CD4-positive, CD25-positive, alpha-beta regulatory T cell (primary cell): Measurements from ENCODE around the gene NDRG3. TPM values are rescaled to one million over a fixed set of nuclear protein-coding genes. Genes with fewer than 3 reads are reported as not detected.

Experiments used
- ATAC-seq, 2 donors: fragments of 150-1000 bp; cut with Tn5 transposase; one replicate each; pipeline ENCODE4 v1.10.0; 2021; ENCODE audit warnings: low read depth in 2 of 2, moderate number of reproducible peaks in 2 of 2, moderate library complexity in 1 of 2
- DNase-seq, 3 donors: peaks; one replicate each; pipeline versions ENCODE4 v3.0.0 to v3.0.0-alpha.2; 2012 to 2022; ENCODE audit warnings: mixed read lengths in 1 of 3
- H3K27ac ChIP-seq: one replicate; pipeline ENCODE4 v1.7.0; 2013; ENCODE audit warnings: mild to moderate bottlenecking, low read length; ENCODE audit not compliant: insufficient read depth, poor library complexity, severe bottlenecking
- H3K27me3 ChIP-seq: one replicate; pipeline ENCODE4 v1.7.0; 2013; ENCODE audit warnings: low read length; ENCODE audit not compliant: control insufficient read depth, insufficient read depth
- H3K36me3 ChIP-seq: one replicate; pipeline ENCODE4 v1.7.0; 2013; ENCODE audit warnings: mild to moderate bottlenecking, low read length, moderate library complexity; ENCODE audit not compliant: control insufficient read depth, insufficient read depth
- H3K4me1 ChIP-seq: 2 replicates; pipeline ENCODE4 v1.7.0; 2013; ENCODE audit warnings: mild to moderate bottlenecking, low read length; ENCODE audit not compliant: insufficient read depth, control insufficient read depth, poor library complexity, severe bottlenecking
- H3K4me3 ChIP-seq: one replicate; pipeline ENCODE4 v1.7.0; 2013; ENCODE audit warnings: low read depth, mild to moderate bottlenecking, low read length, moderate library complexity
- H3K9me3 ChIP-seq, 2 experiments: 1 replicate in 1 of 2; 2 replicates in 1 of 2; pipeline ENCODE4 v1.7.0; 2013; ENCODE audit warnings: low read length in 2 of 2, mild to moderate bottlenecking in 1 of 2, moderate library complexity in 1 of 2; ENCODE audit not compliant: control insufficient read depth in 2 of 2
- H3K27ac Mint-ChIP-seq, 3 donors: one replicate each; pipeline ENCODE4 v1.8.0; 2020 to 2022; ENCODE audit warnings: mild to moderate bottlenecking in 3 of 3, mixed read lengths in 3 of 3, moderate library complexity in 2 of 3
- H3K27me3 Mint-ChIP-seq: one replicate; pipeline ENCODE4 v1.8.0; 2022; ENCODE audit warnings: mild to moderate bottlenecking, mixed read lengths
- H3K36me3 Mint-ChIP-seq: one replicate; pipeline ENCODE4 v1.8.0; 2020; ENCODE audit warnings: mixed read lengths
- H3K4me1 Mint-ChIP-seq, 4 donors: one replicate each; pipeline ENCODE4 v1.8.0; 2020 to 2022; ENCODE audit warnings: mixed read lengths in 4 of 4, mild to moderate bottlenecking in 1 of 4
- H3K4me3 Mint-ChIP-seq, 4 donors: one replicate each; pipeline ENCODE4 v1.8.0; 2020 to 2022; ENCODE audit warnings: mild to moderate bottlenecking in 4 of 4, mixed read lengths in 4 of 4, moderate library complexity in 3 of 4
- H3K9me3 Mint-ChIP-seq, 7 donors: one replicate each; pipeline ENCODE4 v1.8.0; 2020 to 2022; ENCODE audit warnings: mixed read lengths in 7 of 7, mild to moderate bottlenecking in 3 of 7, moderate library complexity in 2 of 7
- polyA plus RNA-seq, 4 donors: library from polyadenylated mRNA; unstranded; fragments of 300-500 nt; fragmentation: Illumina TruSeq; gene quantifications; one replicate each; pipeline ENCODE4 v1.2.3, GENCODE V29; 2021
- total RNA-seq: library from RNA; stranded (reverse); gene quantifications from one replicate; pipeline ENCODE4 v1.2.3, GENCODE V29; 2022

Gene NDRG3
- total RNA-seq: 26.7 TPM
- 10 to 100 TPM; 46.8 to 57.2 (median 55.1) TPM for polyA plus RNA-seq

DNA sequence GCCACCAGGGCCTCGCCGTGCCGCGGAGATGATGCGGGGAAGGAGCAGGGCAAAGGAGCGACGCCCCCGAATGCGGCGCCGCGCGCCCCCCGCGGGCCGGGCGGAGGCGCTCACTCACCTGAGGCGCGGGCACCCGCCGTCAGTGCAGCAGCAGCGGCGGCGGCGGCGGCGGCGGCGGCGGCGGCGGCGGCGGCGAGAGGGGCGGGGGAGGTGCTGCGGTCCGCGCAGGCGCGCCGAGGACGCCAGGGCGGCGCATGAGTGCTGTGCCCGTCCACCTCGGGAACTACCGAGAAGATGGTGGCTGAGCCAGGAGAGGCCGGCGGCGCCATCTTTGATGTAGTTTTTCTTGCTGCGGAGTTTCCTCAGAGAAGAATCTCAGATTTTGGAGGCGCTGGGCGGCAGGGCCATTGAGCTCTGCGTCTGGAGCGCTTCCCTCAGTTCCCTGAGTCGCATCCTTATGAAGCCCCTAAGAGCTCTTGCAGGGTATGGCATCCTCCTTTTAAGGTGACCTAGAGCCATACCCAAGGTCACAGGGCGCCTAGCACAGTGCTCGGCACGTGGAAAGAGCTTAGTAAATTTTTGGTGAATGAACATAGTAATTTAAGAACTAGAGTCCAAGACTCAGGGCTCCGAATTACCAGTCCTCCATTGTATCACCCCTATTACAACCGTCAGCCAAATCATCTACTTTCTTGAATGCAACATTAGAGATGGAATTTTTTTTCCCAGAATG, at the start of gene NDRG3:
NDRG3 (minus strand) TSS at position 164 of the 733 bp plus-strand sequence. CDS start 24,355 bp downstream, outside the sequence.
- H3K4me3 ChIP-seq: peak within 1 kb of the TSS; percentile 87
- no peaks in the 10 kb centered on the region for H3K36me3 ChIP-seq
- H3K4me1 ChIP-seq: peaks cover 18% of the 10 kb centered on the region
- peak within 1 kb of the TSS; percentile 92 to 95 (median 93) for H3K27ac Mint-ChIP-seq
- H3K4me3 Mint-ChIP-seq: peak within 1 kb of the TSS; percentile 89 to 97 (median 94)
- peaks cover 11 to 31% (median 20%) of the 10 kb centered on the region in 4 donors for H3K4me1 Mint-ChIP-seq
- peak; percentile 98 for ATAC-seq
- no peaks in the 10 kb centered on the region for H3K9me3 Mint-ChIP-seq
- no peaks in the 10 kb centered on the region for H3K36me3 Mint-ChIP-seq
- no peaks in the 10 kb centered on the region for H3K27me3 Mint-ChIP-seq
- H3K27ac ChIP-seq: peak within 1 kb of the TSS; percentile 70
- H3K27me3 ChIP-seq: no peaks in the 10 kb centered on the region
- H3K9me3 ChIP-seq: no peaks in the 10 kb centered on the region
- peak; percentile 89 to 96 (median 92) for DNase-seq

DNA sequence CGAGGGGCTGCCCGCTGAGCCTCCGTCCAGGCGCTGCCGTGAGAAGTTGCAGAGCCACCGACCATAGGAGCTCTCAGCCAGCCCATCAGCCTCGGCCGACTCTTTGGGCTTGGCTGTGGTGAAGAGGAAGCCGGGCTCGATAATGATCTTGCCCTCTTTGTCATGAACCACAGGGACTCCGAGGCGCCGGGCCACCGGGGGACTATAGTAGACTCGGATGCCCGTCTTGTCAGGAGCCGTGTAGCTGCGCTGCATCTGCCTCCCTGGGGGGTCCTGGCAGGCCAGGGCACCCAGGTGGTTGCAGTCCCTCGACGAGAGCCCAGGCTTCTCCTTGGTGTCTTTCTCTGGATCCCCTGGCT, 48.2 kb upstream of the NDRG3 start:
- Mint-ChIP-seq H3K4me1 (no peaks in the 10 kb centered on the region), H3K36me3 (no peaks in the 10 kb centered on the region), H3K9me3 (no peaks in the 10 kb centered on the region), H3K4me3 (no peak overlapping the region), H3K27me3 (peaks cover 4% of the 10 kb centered on the region), H3K27ac (no peak overlapping the region)
- no peak for ATAC-seq
- Histone ChIP-seq H3K4me3 (no peak overlapping the region), H3K27me3 (no peaks in the 10 kb centered on the region), H3K27ac (no peak overlapping the region), H3K9me3 (no peaks in the 10 kb centered on the region), H3K36me3 (no peaks in the 10 kb centered on the region), H3K4me1 (no peaks in the 10 kb centered on the region)
- no peak for DNase-seq

DNA sequence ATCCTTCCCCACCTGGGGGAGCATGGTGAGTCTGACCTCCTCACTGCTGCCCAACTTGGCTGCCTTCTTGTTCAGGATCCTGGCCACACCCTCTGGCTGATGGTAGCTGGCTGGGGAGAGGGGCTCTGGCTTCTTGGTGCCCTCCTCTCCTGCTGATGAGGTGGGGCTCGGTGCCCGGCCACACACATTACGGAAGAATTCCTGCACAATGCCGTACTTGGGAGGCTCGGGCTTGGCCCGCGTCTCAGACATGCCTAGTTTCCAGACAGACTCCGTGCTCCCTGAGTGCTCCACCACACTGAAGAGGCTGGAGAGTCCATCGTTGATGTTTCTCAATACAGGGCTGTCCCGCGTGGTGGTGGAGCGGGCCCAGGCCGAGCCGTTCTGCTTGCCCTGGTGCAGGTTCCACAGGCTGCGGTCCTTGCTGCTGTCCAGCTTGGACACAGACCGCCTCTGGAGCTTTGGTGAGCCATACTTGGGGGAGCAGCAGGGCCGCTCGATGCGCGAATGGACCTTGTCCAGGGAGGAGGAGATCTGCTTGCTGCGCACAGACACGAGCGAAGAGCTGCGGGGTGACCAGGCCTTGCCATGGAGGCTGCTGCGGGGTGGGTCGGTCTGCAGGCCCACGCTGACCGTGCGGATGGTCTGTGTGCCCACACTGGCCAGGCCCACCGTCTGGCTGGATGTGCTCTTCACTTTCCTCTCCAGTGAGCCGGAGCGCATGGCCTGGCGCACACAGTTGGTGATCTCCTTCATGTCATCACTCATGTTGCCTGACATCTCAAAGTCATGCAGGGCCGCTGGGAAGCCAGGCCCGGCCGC, 47.6 kb upstream of the NDRG3 start:
- no peaks in the 10 kb centered on the region for H3K9me3 ChIP-seq
- H3K27me3 Mint-ChIP-seq: peaks cover 4% of the 10 kb centered on the region
- H3K27ac ChIP-seq: no peak overlapping the region
- no peaks in the 10 kb centered on the region for H3K9me3 Mint-ChIP-seq
- no peaks in the 10 kb centered on the region for H3K36me3 ChIP-seq
- H3K27ac Mint-ChIP-seq: no peak overlapping the region
- DNase-seq (no peak), ATAC-seq (no peak)
- H3K27me3 ChIP-seq: no peaks in the 10 kb centered on the region
- H3K36me3 Mint-ChIP-seq: no peaks in the 10 kb centered on the region
- H3K4me3 ChIP-seq: no peak overlapping the region
- no peak overlapping the region for H3K4me3 Mint-ChIP-seq
- no peaks in the 10 kb centered on the region for H3K4me1 ChIP-seq
- no peaks in the 10 kb centered on the region for H3K4me1 Mint-ChIP-seq

DNA sequence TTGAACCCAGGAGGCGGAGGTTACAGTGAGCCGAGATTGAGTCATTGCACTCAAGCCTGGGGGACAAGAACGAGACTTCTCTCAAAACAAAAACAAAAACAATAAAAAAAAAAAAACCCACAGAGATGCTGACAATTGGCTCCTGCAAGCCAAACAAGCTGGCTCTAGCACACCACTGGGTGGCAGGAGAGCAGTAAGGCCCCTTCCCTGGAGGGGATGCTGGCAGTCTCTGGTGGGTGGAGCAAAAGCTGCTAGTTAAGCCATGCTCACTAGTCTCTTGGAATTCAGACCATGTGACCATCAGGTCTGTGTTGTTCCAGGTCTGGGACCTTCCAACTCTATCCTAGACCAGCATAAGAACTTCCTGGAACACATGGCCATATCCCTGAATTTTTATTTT, 46.5 kb upstream of the NDRG3 start:
- no peaks in the 10 kb centered on the region for H3K4me1 Mint-ChIP-seq
- no peaks in the 10 kb centered on the region for H3K36me3 Mint-ChIP-seq
- H3K27ac ChIP-seq: no peak overlapping the region
- no peak overlapping the region for H3K4me3 ChIP-seq
- peaks cover 2% of the 10 kb centered on the region for H3K27me3 Mint-ChIP-seq
- H3K4me1 ChIP-seq: no peaks in the 10 kb centered on the region
- no peaks in the 10 kb centered on the region for H3K9me3 Mint-ChIP-seq
- H3K27me3 ChIP-seq: no peaks in the 10 kb centered on the region
- no peak overlapping the region for H3K27ac Mint-ChIP-seq
- H3K36me3 ChIP-seq: no peaks in the 10 kb centered on the region
- DNase-seq: no peak
- no peaks in the 10 kb centered on the region for H3K9me3 ChIP-seq
- no peak for ATAC-seq
- no peak overlapping the region for H3K4me3 Mint-ChIP-seq

DNA sequence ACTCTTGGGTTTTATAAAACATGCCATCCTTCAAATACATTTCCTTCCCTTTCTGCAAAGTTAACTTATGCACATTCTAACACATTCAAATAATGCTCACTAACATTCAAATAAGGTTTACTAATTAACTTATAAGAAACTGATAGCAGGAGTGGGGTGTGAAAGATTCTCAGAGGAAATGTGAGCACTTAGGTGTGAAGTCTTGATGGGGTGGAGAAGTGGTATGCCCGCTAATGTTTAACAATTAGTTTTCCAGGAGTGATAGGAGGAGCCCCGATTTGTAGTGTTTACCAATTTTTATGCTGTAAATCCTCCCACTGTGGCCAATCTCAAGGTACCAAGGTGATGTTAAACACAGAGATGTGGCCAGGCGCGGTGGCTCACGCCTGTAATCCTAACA, 46.0 kb upstream of the NDRG3 start:
- Histone ChIP-seq H3K9me3 (no peaks in the 10 kb centered on the region), H3K4me1 (no peaks in the 10 kb centered on the region), H3K36me3 (no peaks in the 10 kb centered on the region), H3K27me3 (no peaks in the 10 kb centered on the region), H3K4me3 (no peak overlapping the region), H3K27ac (no peak overlapping the region)
- H3K4me3 Mint-ChIP-seq: no peak overlapping the region
- H3K27ac Mint-ChIP-seq: peak overlapping the region in 1 of 3 donors; percentile 20
- no peaks in the 10 kb centered on the region for H3K36me3 Mint-ChIP-seq
- H3K4me1 Mint-ChIP-seq: no peaks in the 10 kb centered on the region
- DNase-seq (no peak), ATAC-seq (no peak)
- no peaks in the 10 kb centered on the region for H3K9me3 Mint-ChIP-seq
- no peaks in the 10 kb centered on the region for H3K27me3 Mint-ChIP-seq

DNA sequence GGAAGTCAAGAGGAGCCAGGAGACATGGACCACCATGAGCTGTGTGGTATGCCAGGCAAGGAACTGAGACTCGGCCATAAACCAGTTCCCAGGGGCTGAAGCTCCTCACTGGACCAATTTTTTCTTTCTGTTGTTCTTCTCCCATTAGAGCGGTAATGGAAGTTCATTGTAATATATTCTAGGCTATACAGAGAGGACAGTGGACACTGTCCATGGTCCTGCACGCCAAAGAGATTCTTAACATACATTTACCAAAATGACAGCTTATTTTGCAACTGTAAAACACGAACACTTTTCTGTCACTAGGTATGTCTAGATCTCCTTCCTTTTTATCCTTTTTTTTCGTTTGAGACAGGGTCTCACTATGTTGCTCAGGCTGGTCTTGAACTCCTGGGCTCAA, 40.8 kb upstream of the NDRG3 start:
- Mint-ChIP-seq H3K27me3 (no peaks in the 10 kb centered on the region), H3K27ac (peak overlapping the region in 1 of 3 donors; percentile 29), H3K4me3 (no peak overlapping the region), H3K36me3 (no peaks in the 10 kb centered on the region), H3K4me1 (no peaks in the 10 kb centered on the region), H3K9me3 (peaks cover 0 to 2% (median 0%) of the 10 kb centered on the region in 7 donors)
- Histone ChIP-seq H3K36me3 (no peaks in the 10 kb centered on the region), H3K9me3 (no peaks in the 10 kb centered on the region), H3K4me3 (no peak overlapping the region), H3K27me3 (no peaks in the 10 kb centered on the region), H3K4me1 (no peaks in the 10 kb centered on the region), H3K27ac (no peak overlapping the region)
- ATAC-seq (no peak), DNase-seq (no peak)

DNA sequence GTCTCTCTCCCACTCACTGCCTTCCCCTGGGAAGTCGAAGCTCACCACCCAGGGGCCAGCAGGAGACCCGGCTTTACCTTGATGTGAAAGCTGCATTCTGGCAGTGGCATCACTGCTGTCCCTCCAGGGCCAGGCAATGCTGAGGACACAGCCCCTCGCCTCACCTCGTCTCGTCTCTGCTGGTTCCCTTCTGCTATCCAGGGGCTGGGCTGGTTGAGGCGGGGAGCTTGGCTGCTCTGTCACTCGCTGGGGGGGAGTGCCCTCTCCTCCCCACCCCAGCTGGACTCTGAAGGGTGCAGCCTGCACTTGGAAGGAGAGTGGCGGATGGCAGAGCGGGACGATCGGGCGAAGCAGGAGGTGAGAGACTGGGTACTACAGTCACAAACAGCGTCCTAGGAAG, 40.4 kb upstream of the NDRG3 start:
- no peak overlapping the region for H3K4me3 Mint-ChIP-seq
- H3K4me3 ChIP-seq: no peak overlapping the region

More for the DNA sequence above, 40.4 kb upstream of the NDRG3 start:
- H3K27me3 ChIP-seq: no peaks in the 10 kb centered on the region
- ATAC-seq (no peak), DNase-seq (no peak)
- no peak overlapping the region for H3K27ac ChIP-seq
- H3K4me1 ChIP-seq: no peaks in the 10 kb centered on the region
- H3K9me3 Mint-ChIP-seq: peaks cover 0 to 2% (median 0%) of the 10 kb centered on the region in 7 donors
- H3K36me3 Mint-ChIP-seq: no peaks in the 10 kb centered on the region
- no peaks in the 10 kb centered on the region for H3K36me3 ChIP-seq
- no peaks in the 10 kb centered on the region for H3K27me3 Mint-ChIP-seq
- H3K27ac Mint-ChIP-seq: no peak overlapping the region
- H3K9me3 ChIP-seq: no peaks in the 10 kb centered on the region
- H3K4me1 Mint-ChIP-seq: no peaks in the 10 kb centered on the region
